Sigmoid colon (tissue), 7 donors: ENCODE measurements around the gene HMGCS2. TPM values are rescaled to one million over a fixed set of nuclear protein-coding genes. Genes with fewer than 3 reads are reported as not detected.
A peak's percentile ranks its signal among the peaks of the same experiment; 100 is the strongest.

Experiments used
- DNase-seq: peaks from one replicate; pipeline ENCODE4 v3.0.0-alpha.2; 2019
- H3K27ac ChIP-seq, 4 donors: fragments of 200-600 bp; sonication (generic); one replicate each; pipeline ENCODE4 v1.5.1; 2016 to 2019; ENCODE audit warnings: mild to moderate bottlenecking in 1 of 4
- H3K27me3 ChIP-seq, 3 donors: fragments of 200-600 bp; sonication (generic); one replicate each; pipeline ENCODE4 v1.5.1; 2019; ENCODE audit warnings: mild to moderate bottlenecking in 1 of 3
- H3K36me3 ChIP-seq, 4 donors: fragments of 200-600 bp; sonication (generic); one replicate each; pipeline ENCODE4 v1.5.1; 2016 to 2019
- H3K4me1 ChIP-seq, 4 donors: fragments of 200-600 bp; sonication (generic); one replicate each; pipeline ENCODE4 v1.5.1; 2017 to 2019
- H3K4me3 ChIP-seq, 4 donors: fragments of 200-600 bp; sonication (generic); one replicate each; pipeline ENCODE4 v1.5.1; 2017 to 2019; ENCODE audit warnings: mild to moderate bottlenecking in 2 of 4, moderate library complexity in 1 of 4
- H3K9me3 ChIP-seq, 4 donors: fragments of 200-600 bp in 3 of 4; sonication (generic) in 3 of 4; one replicate each; pipeline versions ENCODE4 v1.5.1 to v1.6.1; 2013 to 2019
- CTCF ChIP-seq, 4 experiments: fragments of 450-650 bp in 3 of 4; fragments of 200-600 bp in 1 of 4; IDR thresholded peaks; one replicate each; pipeline ENCODE4 v1.5.1; 2016 to 2019; ENCODE audit warnings: antibody characterized with exemption in 4 of 4, mild to moderate bottlenecking in 3 of 4, moderate library complexity in 2 of 4
- EP300 ChIP-seq, 4 donors: sonication (generic); formaldehyde crosslinking; IDR thresholded peaks; one replicate each; pipeline ENCODE4 v1.6.1; 2017; ENCODE audit warnings: antibody characterized with exemption in 4 of 4
- POLR2A ChIP-seq, 2 donors: fragments of 450-650 bp; IDR thresholded peaks; one replicate each; pipeline ENCODE4 v1.6.1; 2016; ENCODE audit warnings: antibody characterized with exemption in 2 of 2, mild to moderate bottlenecking in 2 of 2, moderate library complexity in 2 of 2
- POLR2AphosphoS5 ChIP-seq, 4 donors: sonication (generic); formaldehyde crosslinking; IDR thresholded peaks; one replicate each; pipeline ENCODE4 v1.6.1; 2017; ENCODE audit warnings: antibody characterized with exemption in 4 of 4
- WGBS, 2 donors: extraction: QIAGEN DNeasy Blood & Tissue Kit; methylation state at CpG; one replicate each; pipeline ENCODE4 v1.1.7; 2013; 5-methylcytosine and 5-hydroxymethylcytosine counted together
- intact Hi-C: fragments of 100-400 bp; cut with DNase I; formaldehyde crosslinking; loops from one replicate; pipeline ENCODE4 v1.15.1; 2023
- polyA plus RNA-seq, 3 donors: library from polyadenylated mRNA; stranded (reverse); fragments of 200-250 nt; gene quantifications; one replicate each; pipeline ENCODE4 v1.2.3, GENCODE V29; 2013
- total RNA-seq, 4 donors: library from RNA; depleted of rRNA; stranded (reverse); fragments of >200 nt; gene quantifications; one replicate each; pipeline ENCODE4 v1.1.0, GENCODE V29; 2016
- donor health status: healthy with polysubstance abuse.
- donor health status: Bipolar disorder and iron deficiency.
- donor health status: healthy.

Gene HMGCS2
- total and polyA plus RNA-seq, 7 donors, result 2.8 to 607 (median 165) TPM; not detected in 3

- no peak for DNase-seq
- no peak overlapping the region for H3K27ac ChIP-seq
- no peaks in the 10 kb centered on the region for H3K9me3 ChIP-seq
- intact Hi-C loops, result no loop called here
- no peak for TF ChIP-seq EP300 (IDR thresholded peaks at IDR 0.05)
- TF ChIP-seq POLR2A (IDR thresholded peaks at IDR 0.05), result no peak
- no peak for TF ChIP-seq POLR2AphosphoS5 (IDR thresholded peaks at IDR 0.05)
- no peak for TF ChIP-seq CTCF (IDR thresholded peaks at IDR 0.05)
- no peaks in the 10 kb centered on the region for H3K36me3 ChIP-seq
- H3K4me1 ChIP-seq, result peaks cover 0 to 3% (median 0%) of the 10 kb centered on the region in 4 donors
- H3K4me3 ChIP-seq, result no peak overlapping the region
- 70 to 72% methylated on average over 1 of the region's 1 CpG for WGBS, 2 donors
- H3K27me3 ChIP-seq, result no peaks in the 10 kb centered on the region
Observed at GRCh38 chr1:119814288-119814687, 45.6 kb upstream of the HMGCS2 start.

- WGBS, 2 donors, result 81 to 93% methylated on average over 2 of the region's 2 CpGs
- H3K4me1 ChIP-seq, result peaks cover 0 to 10% (median 4%) of the 10 kb centered on the region in 4 donors
- no peaks in the 10 kb centered on the region for H3K27me3 ChIP-seq
- no peaks in the 10 kb centered on the region for H3K9me3 ChIP-seq
- intact Hi-C loops, result no loop called here
- H3K27ac ChIP-seq, result no peak overlapping the region
- no peaks in the 10 kb centered on the region for H3K36me3 ChIP-seq
- no peak for DNase-seq
- TF ChIP-seq EP300 (IDR thresholded peaks at IDR 0.05), result no peak
- no peak for TF ChIP-seq POLR2A (IDR thresholded peaks at IDR 0.05)
- no peak for TF ChIP-seq CTCF (IDR thresholded peaks at IDR 0.05)
- no peak for TF ChIP-seq POLR2AphosphoS5 (IDR thresholded peaks at IDR 0.05)
- H3K4me3 ChIP-seq, result no peak overlapping the region
Observed at GRCh38 chr1:119811985-119812557, 43.4 kb upstream of the HMGCS2 start.

GRCh38 chr1:119811387-119811786 is 42.7 kb upstream of the HMGCS2 start, which contains the start of gene REG4:
Gene REG4, minus strand, starts transcription at chr1:119811460. Its CDS starts 2,691 bp downstream, at chr1:119808769.
- no peaks in the 10 kb centered on the region for H3K9me3 ChIP-seq
- H3K27me3 ChIP-seq, result no peaks in the 10 kb centered on the region
- no peak within 1 kb of the TSS for H3K4me3 ChIP-seq
- 39 to 71% methylated on average over 7 of the region's 7 CpGs for WGBS, 2 donors
- intact Hi-C loops, result no loop called here
- no peak within 1 kb of the TSS for H3K27ac ChIP-seq
- H3K36me3 ChIP-seq, result no peaks in the 10 kb centered on the region
- no peak for DNase-seq
- peaks cover 0 to 10% (median 4%) of the 10 kb centered on the region in 4 donors for H3K4me1 ChIP-seq
- TF ChIP-seq CTCF (IDR thresholded peaks at IDR 0.05) (no peak), POLR2AphosphoS5 (IDR thresholded peaks at IDR 0.05) (no peak)

GRCh38 chr1:119808972-119809550 is 40.4 kb upstream of the HMGCS2 start:
- H3K36me3 ChIP-seq, result no peaks in the 10 kb centered on the region
- peak; percentile 85 for DNase-seq
- H3K27ac ChIP-seq, result no peak overlapping the region
- no peak overlapping the region for H3K4me3 ChIP-seq
- no peaks in the 10 kb centered on the region for H3K27me3 ChIP-seq
- 2% methylated on average over 6 of the region's 6 CpGs for WGBS, 2 donors
- no peak for TF ChIP-seq POLR2AphosphoS5 (IDR thresholded peaks at IDR 0.05)
- TF ChIP-seq CTCF (IDR thresholded peaks at IDR 0.05), result peak in 3 of 4 experiments; percentile 49 to 78 (median 62)
- H3K4me1 ChIP-seq, result peaks cover 0 to 10% (median 4%) of the 10 kb centered on the region in 4 donors
- intact Hi-C loops, result loop anchor here (2.0 kb wide), 1 partner anchor 64 kb away; no protein-coding TSS in a partner anchor
- no peaks in the 10 kb centered on the region for H3K9me3 ChIP-seq
